Left ventricle myocardium inferior (tissue), 1 donor: ENCODE measurements around the gene COL25A1. TPM values are rescaled to one million over a fixed set of nuclear protein-coding genes. Genes with fewer than 3 reads are reported as not detected.
A peak's percentile ranks its signal among the peaks of the same experiment; 100 is the strongest.

Experiments used
- DNase-seq: peaks from one replicate; pipeline ENCODE4 v3.0.0-alpha.2; 2020
- H3K27ac ChIP-seq: fragments of 200-600 bp; replicated peaks from 2 replicates; pipeline ENCODE4 v1.8.0; 2021
- H3K27me3 ChIP-seq: fragments of 200-600 bp; 2 replicates; pipeline ENCODE4 v1.8.0; 2021; ENCODE audit warnings: low read depth
- H3K36me3 ChIP-seq: fragments of 200-600 bp; 2 replicates; pipeline ENCODE4 v1.8.0; 2021
- H3K4me1 ChIP-seq: fragments of 200-600 bp; 2 replicates; pipeline ENCODE4 v1.8.0; 2021
- H3K4me3 ChIP-seq: fragments of 200-600 bp; 2 replicates; pipeline ENCODE4 v1.8.0; 2021; ENCODE audit warnings: mild to moderate bottlenecking, moderate library complexity
- H3K9me3 ChIP-seq: fragments of 200-600 bp; replicated peaks from 2 replicates; pipeline ENCODE4 v1.8.0; 2021
- intact Hi-C: fragments of 100-400 bp; cut with micrococcal nuclease; formaldehyde crosslinking; loops from one replicate; pipeline ENCODE4 v1.11.0; 2022
- total RNA-seq: library from RNA; stranded (reverse); fragmentation: NEBNext Ultra II Directional; extraction: Animal tissue kit (Norgen Biotek cat#: 25700); gene quantifications from one replicate; pipeline ENCODE4 v1.2.1, GENCODE V29; 2021
- TF ChIP-seq, protein P1 (sequence below): fragments of 200-600 bp; IDR thresholded peaks from 2 replicates; pipeline ENCODE4 v1.8.0; 2021; ENCODE audit warnings: antibody characterized with exemption, mild to moderate bottlenecking, borderline replicate concordance
- donor health status: DM: no; HTN: yes; CAD: no; lungs with severe emphysema.

The COL25A1 gene
- total RNA-seq, 1 donor from 2014 or later = 0.77 TPM

DNA sequence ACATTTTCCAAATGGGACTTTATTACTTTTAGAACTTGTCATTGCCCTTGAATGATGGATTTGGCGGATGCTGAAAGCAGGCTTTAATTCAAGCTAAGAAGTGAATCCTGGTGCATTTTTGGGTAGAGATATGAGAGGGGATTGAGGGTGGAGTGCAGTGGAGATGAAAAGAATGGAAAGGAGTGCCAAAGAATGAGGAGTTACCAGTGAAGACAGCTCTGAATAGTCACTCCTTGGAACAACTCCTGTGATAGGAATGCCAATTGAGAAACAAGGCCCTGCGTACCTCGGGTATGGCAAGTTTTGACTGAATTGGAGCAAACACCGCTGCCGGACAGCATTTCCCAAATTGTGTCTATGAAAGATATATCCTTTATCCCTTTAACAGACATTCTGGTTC lies 503.2 kb downstream of the COL25A1 start:
- H3K27me3 ChIP-seq = no peaks in the 10 kb centered on the region

DNA sequence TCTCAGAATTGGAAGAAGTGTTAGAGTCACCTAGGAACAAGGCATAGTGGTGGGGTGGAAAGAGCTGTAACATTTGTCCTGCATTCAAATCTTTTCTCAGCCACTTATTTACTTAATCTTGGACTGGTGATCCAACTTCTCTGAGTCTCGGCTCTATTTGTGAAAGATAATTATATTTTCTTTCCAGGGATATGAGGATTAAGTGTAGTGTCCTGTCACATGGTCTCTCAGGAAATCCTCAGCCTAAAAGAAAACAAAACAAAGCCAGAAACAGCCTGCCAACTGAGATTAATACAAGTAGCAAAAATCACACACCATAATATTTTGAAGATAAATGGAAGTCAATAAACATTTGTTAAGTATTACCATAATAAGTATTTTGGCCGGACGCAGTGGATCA lies 506.3 kb downstream of the COL25A1 start:
- peak overlapping the region; percentile 25 for H3K27ac ChIP-seq
- no peaks in the 10 kb centered on the region for H3K9me3 ChIP-seq
- intact Hi-C loops = no loop called here
- H3K4me3 ChIP-seq = no peak overlapping the region
- no peak for DNase-seq
- no peaks in the 10 kb centered on the region for H3K27me3 ChIP-seq
- H3K36me3 ChIP-seq = no peaks in the 10 kb centered on the region
- TF ChIP-seq, protein P1, sequence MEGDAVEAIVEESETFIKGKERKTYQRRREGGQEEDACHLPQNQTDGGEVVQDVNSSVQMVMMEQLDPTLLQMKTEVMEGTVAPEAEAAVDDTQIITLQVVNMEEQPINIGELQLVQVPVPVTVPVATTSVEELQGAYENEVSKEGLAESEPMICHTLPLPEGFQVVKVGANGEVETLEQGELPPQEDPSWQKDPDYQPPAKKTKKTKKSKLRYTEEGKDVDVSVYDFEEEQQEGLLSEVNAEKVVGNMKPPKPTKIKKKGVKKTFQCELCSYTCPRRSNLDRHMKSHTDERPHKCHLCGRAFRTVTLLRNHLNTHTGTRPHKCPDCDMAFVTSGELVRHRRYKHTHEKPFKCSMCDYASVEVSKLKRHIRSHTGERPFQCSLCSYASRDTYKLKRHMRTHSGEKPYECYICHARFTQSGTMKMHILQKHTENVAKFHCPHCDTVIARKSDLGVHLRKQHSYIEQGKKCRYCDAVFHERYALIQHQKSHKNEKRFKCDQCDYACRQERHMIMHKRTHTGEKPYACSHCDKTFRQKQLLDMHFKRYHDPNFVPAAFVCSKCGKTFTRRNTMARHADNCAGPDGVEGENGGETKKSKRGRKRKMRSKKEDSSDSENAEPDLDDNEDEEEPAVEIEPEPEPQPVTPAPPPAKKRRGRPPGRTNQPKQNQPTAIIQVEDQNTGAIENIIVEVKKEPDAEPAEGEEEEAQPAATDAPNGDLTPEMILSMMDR = no peak
- peaks cover 24% of the 10 kb centered on the region for H3K4me1 ChIP-seq

More for the DNA sequence above, 503.2 kb downstream of the COL25A1 start:
- Histone ChIP-seq H3K36me3 (no peaks in the 10 kb centered on the region), H3K9me3 (no peaks in the 10 kb centered on the region), H3K27ac (no peak overlapping the region), H3K4me3 (no peak overlapping the region), H3K4me1 (peaks cover 18% of the 10 kb centered on the region)
- intact Hi-C loops = no loop called here
- DNase-seq = no peak
- TF ChIP-seq, protein P1 = no peak

GRCh38 chr4:108795733-108796132 lies 506.7 kb downstream of the COL25A1 start:
- Histone ChIP-seq H3K4me1 (peaks cover 24% of the 10 kb centered on the region), H3K27me3 (no peaks in the 10 kb centered on the region), H3K27ac (peak overlapping the region; percentile 25), H3K9me3 (no peaks in the 10 kb centered on the region), H3K4me3 (no peak overlapping the region), H3K36me3 (no peaks in the 10 kb centered on the region)
- TF ChIP-seq, protein P1 = no peak
- intact Hi-C loops = no loop called here
- DNase-seq = no peak

DNA sequence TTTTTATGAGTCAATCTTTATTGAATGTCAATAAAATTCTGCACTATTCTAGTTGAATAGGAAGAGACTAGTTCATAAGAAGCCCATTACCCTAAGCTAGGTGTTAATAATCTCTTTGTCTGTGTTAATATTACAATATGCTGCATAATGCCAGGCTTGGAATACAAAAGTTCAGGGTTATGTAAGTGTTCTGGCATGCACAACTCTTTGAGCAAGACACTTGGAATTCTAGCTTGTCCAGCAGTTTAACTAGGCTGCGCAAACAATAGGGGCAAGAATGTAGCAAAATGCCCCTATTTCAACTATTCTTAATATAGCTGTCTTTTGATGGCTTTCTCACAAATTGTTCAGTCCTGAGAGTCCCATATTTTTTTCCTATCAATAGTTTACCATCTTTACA lies 508.3 kb downstream of the COL25A1 start:
- DNase-seq = no peak
- TF ChIP-seq, protein P1 = no peak

GRCh38 chr4:108793415-108793814 lies 509.0 kb downstream of the COL25A1 start:
- Histone ChIP-seq H3K36me3 (no peaks in the 10 kb centered on the region), H3K27ac (no peak overlapping the region), H3K4me3 (no peak overlapping the region), H3K4me1 (peaks cover 24% of the 10 kb centered on the region), H3K27me3 (no peaks in the 10 kb centered on the region), H3K9me3 (no peaks in the 10 kb centered on the region)
- DNase-seq = no peak
- intact Hi-C loops = no loop called here
- TF ChIP-seq, protein P1 = no peak

More for the DNA sequence above, 508.3 kb downstream of the COL25A1 start:
- no peaks in the 10 kb centered on the region for H3K27me3 ChIP-seq
- H3K4me3 ChIP-seq = no peak overlapping the region
- no peaks in the 10 kb centered on the region for H3K36me3 ChIP-seq
- H3K4me1 ChIP-seq = peaks cover 24% of the 10 kb centered on the region
- H3K9me3 ChIP-seq = no peaks in the 10 kb centered on the region
- intact Hi-C loops = no loop called here
- no peak overlapping the region for H3K27ac ChIP-seq
